C4-2B (cell line): Measurements from ENCODE around the gene ANXA2.
A peak's percentile ranks its signal among the peaks of the same experiment; 100 is the strongest.

Experiments used
- H3K27ac ChIP-seq: fragments of 450-650 bp; 2 replicates; pipeline ENCODE4 v1.5.1; 2017
- ZFX ChIP-seq: fragments of 450-650 bp; IDR thresholded peaks from 2 replicates; pipeline ENCODE4 v1.6.1; 2017
- TF ChIP-seq, protein P1 (sequence below): fragments of 450-650 bp; conservative IDR thresholded peaks from 2 replicates; pipeline ENCODE4 v1.5.1; 2017; ENCODE audit warnings: mild to moderate bottlenecking

The ANXA2 gene

GRCh38 chr15:60426870-60427508 is 29.2 kb upstream of the ANXA2 start:
- 0 out of 2 replicates have a peak overlapping the region, but pooled peaks have one; percentile 21 for H3K27ac ChIP-seq
- TF ChIP-seq, protein P1, sequence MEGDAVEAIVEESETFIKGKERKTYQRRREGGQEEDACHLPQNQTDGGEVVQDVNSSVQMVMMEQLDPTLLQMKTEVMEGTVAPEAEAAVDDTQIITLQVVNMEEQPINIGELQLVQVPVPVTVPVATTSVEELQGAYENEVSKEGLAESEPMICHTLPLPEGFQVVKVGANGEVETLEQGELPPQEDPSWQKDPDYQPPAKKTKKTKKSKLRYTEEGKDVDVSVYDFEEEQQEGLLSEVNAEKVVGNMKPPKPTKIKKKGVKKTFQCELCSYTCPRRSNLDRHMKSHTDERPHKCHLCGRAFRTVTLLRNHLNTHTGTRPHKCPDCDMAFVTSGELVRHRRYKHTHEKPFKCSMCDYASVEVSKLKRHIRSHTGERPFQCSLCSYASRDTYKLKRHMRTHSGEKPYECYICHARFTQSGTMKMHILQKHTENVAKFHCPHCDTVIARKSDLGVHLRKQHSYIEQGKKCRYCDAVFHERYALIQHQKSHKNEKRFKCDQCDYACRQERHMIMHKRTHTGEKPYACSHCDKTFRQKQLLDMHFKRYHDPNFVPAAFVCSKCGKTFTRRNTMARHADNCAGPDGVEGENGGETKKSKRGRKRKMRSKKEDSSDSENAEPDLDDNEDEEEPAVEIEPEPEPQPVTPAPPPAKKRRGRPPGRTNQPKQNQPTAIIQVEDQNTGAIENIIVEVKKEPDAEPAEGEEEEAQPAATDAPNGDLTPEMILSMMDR: no peak
- TF ChIP-seq ZFX: no peak

GRCh38 chr15:60425461-60425860 is 27.7 kb upstream of the ANXA2 start:
- TF ChIP-seq, protein P1: no peak
- TF ChIP-seq ZFX: no peak
- H3K27ac ChIP-seq: no peak overlapping the region

DNA sequence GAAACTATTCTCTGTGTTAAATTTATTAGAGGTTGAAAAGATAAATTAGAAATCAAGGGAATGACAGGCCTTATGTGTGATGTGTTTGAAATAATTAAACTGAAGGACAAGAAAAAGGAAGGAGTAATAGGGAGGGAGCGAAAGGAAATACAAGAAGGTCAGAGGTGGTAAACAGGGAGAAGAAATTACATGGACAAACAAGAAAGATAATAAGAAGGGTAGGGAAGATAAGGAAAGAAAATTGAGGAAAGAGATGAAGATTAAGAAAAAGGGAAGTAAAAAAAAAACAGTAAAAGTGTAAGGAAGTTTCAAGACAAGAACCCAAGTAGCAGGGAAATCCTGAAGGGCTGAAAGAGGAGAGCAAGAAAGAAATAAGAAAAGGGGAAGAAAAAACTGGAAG is 26.2 kb upstream of the ANXA2 start:
- H3K27ac ChIP-seq: no peak overlapping the region
- TF ChIP-seq, protein P1: no peak

GRCh38 chr15:60423537-60423936 is 25.8 kb upstream of the ANXA2 start:
- TF ChIP-seq ZFX: no peak
- TF ChIP-seq, protein P1: no peak
- no peak overlapping the region for H3K27ac ChIP-seq

DNA sequence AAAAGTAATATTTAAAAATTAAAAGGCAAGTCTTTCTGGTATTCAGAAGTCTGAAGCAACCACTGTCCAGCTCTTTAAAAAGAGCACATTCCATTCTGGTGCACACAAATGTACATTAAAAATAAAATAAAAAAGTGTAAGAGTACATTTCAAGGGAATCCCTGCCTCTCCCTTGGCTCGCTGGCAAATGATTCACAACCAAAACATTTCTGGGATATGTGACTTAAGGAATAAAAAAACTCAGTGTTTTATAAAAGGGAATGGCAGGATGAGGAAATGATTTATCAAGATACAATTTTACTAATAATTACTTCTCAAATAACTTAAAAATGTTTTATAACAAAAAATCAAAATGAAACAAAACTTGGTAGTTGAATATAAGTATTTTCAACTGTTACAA is 23.8 kb upstream of the ANXA2 start:
- H3K27ac ChIP-seq: no peak overlapping the region
- TF ChIP-seq, protein P1: no peak
- TF ChIP-seq ZFX: no peak

DNA sequence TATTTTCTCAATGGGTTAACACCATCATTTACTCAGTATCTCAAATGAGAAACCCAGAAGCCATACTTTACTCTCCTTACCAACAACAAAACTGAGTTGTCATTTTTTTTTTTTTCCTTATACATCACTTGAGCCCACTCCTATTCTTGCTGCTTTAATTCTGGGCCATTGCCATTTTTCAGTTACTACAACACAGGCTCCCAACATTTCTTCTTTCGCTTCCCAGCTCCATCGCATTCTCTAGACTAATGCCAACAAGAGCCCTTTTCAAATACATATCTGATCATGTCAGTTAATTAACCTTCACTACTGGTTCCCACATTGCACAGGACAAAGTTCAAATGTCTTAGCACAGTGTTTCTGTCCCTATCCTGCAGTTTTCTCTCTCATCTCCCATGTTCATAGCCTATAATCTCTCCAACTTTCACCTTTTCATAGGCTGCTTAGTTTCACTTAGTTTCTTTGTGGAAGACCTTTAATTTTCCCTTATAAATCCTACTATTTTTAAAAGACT is 22.5 kb upstream of the ANXA2 start:
- no peak overlapping the region for H3K27ac ChIP-seq
- TF ChIP-seq, protein P1: no peak
- no peak for TF ChIP-seq ZFX

DNA sequence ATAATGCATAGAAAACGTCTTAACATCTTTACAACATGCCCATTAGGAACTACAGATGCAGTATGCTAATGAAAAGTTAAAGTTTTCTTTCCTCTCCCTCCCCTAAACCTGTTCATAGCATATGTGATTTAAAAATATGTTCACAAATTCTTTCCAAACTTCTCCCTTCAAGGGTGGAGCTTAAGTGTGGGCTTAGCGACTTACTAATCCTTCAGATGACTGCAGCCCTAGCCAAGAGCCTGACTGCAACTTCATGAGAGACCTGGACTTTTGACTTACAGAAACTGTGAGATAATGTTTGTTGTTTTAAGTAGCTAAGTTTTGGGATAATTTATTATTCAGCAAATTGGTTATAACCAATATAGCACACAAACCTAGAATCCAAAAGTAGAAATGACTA is 22.0 kb upstream of the ANXA2 start:
- TF ChIP-seq ZFX: no peak
- TF ChIP-seq, protein P1: no peak
- H3K27ac ChIP-seq: no peak overlapping the region
